Medulla oblongata (tissue), 1 donor: ENCODE measurements around the gene NXF1.
"Not testable (repeated sequence)": the region's sequence is repeated elsewhere in the genome, so short reads cannot be mapped to it uniquely, and the experiment has no call there.

ENCODE experiments used
- DNase-seq: peaks from one replicate; pipeline ENCODE4 v3.0.0-alpha.2; 2015; ENCODE audit errors: extremely low spot score

Gene NXF1

DNA sequence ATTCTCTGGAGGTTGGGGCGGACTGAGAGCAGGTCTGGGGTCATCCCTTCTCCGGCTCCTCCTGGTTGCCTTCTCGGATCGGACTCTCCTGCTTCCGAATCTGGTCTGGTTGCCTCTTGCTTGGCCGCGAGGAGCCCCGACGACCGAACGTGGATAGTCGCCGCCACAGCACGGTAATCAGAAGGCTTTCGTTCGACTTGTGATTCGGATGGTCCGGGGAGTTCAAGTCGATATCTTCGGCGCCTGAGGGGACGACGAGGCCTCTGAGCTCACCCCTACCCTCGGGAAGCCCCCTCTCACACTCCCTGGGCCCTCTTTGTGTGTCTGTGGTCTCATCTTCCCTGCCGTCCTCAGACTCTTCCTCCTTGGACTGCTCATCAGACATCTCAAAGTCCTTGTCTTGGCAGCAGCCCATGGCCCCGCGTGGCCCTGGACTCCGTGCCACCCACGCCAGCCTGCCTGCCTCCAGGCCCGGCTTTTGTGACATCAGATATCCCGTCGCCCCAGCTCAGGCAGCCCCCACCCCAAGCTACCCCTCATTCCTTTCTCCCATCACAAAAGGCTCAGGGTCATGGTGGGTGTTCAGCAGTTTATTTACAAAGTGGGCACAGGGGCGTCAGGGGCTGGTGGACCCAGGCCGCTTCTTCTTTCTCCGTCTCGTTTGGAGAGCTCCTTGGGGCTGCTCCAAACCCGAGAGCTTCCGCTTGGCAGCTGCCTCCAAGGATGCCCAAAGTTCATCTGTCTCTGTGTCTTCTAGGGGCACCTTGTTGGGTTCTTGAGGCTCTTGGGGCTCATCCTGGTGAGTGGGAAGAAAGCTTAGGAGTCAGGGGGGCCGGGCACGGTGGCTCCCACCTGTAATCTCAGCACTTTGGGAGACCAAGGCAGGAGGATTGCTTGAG is 27.3 kb upstream of the NXF1 start, which contains the start of gene TEX54:
Gene TEX54, minus strand, starts transcription at position 506 of the 899 bp plus-strand sequence.
- no peak for DNase-seq

DNA sequence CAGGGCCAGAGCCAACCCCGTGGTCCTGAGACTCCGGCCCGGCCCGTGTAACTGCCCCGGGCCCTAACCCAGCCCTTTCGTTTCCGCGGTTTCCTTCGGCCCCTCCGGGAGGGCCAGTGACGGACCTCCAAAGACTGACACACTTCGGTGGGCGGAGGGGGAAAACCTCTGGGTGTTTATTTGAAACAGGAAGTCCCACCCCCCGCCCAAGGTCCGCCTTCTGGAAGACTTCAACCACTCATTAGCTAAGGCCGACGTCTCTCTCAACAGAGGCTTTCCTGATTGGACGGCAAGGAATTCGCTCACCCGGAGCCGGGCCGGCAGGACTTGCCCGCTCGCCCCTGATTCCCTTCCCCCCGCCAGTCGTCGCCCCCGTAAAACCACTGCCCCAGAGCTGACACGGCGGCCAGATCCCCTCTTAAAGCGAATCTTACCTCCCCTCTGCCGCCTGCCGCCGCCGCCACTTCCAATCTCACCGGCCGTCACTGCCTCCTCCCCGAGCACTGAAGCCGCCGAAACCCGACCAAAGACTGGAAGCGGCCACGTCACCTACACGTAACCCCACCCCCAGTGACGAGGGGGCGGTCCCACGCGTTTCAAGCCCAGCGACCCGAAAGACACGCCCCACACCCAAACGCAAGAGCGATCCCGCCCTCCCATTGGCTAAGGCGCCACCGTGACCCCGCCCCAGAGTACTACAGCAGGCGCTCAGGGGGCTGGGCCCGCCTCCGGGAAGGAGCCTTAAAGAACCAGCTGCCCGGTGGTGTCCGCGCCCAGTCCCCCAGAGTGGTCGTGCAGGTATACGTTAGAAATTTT is 26.5 kb upstream of the NXF1 start, which contains the start of gene STX5:
Gene STX5, minus strand, starts transcription at position 532 of the 816 bp plus-strand sequence. CDS start 808 bp downstream, outside the sequence.
- DNase-seq = peak; percentile 99

DNA sequence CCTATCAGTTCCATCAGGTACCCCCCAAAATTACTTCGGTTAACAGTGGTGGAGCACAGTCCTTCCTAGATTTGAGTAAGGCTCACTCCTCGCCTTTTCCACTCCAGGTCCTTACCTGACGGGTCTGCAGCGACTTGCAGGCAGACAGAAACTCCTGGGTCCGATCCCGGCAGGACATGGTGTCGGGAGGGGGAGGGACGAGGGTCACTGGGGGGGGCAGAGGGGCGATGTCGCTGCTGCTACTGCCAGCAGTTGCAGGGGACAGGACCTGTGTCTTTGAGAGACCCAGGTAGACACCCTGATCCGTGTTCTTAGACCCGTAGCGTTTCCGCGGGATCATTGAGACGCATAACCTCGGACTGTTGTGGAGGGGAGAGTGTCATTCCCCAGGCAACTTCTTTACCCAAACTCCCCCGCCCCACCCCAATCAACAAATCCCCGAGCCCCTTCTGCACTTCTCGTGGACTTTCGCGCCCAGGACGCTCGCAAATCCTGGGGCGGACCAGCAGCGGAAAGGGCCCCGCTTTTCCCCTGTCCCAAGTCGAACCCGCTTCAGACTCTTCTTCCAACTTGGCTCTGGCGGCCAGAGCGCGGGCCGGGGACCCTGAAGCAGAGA is 25.8 kb upstream of the NXF1 start:
- no peak for DNase-seq

DNA sequence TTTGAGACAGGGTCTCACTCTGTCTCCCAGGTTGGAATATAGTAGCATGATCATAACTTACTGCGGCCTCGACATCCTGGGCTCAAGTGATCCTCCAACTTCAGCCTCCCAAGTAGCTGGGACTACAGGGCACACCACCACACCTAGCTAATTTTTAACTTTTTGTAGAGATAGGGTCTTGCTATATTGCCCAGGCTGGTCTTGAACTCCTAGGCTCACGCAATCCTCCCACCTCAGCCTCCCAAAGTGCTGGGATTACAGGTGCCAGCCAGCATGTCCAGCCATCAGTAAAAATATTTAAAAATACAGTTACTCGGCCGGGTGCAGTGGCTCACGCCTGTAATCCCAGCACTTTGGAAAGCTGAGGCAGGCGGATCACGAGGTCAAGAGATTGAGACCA is 22.9 kb upstream of the NXF1 start:
- DNase-seq = not testable (repeated sequence)

DNA sequence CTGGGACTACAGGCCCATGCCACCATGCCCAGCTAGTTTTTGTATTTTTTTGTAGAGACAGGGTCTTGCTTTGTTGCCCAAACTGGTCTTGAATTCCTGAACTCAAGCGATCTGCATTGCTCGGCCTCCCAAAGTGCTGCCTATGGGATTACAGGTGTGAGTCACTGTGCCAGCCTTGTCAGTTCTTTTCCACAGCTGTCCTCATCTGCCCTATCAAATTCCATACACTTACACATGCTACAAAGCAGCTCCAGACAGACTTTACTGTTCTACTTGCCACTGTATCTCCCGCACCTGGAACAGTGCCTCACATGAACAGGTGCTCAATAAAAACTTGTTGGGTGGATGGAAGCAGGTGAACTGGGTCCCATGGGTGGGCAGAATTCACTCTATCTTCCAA is 18.4 kb upstream of the NXF1 start:
- no peak for DNase-seq

DNA sequence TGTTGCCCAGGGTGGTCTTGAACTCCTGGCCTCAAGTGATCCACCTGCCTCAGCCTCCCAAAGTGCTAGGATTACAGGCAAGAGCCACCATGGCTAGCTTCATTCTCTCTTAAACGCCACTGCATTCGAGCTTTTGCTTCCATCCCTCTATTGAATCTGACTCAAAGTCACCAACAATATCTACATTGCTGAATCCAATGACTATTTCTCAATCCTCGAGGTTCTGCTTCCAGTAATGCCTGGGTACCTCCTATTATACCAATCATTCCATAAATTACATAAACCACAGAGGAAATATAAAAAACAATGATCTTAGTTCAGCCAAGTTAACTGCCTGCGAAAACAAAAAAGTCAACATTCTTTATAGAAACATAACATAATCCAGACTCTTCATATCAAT is 11.9 kb upstream of the NXF1 start:
- DNase-seq = no peak

DNA sequence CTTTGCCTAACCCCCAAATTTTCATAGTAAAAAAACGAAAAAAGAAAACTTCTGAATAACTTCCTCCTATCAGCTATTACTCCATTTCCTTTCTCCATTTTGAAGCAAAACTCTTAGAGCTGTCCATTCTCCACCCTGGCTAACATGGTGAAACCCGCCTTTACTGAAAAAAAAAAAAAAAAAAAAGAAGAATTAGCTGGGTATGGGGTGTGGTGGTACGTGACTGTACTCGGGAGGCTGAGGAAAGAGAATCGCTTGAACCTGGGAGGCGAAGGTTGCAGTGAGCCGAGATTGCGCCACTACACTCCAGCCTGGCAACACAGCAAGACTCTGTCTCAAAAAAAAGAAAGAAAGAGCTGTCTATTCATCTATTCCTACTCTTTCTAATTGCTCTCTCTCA is 11.3 kb upstream of the NXF1 start:
- no peak for DNase-seq

DNA sequence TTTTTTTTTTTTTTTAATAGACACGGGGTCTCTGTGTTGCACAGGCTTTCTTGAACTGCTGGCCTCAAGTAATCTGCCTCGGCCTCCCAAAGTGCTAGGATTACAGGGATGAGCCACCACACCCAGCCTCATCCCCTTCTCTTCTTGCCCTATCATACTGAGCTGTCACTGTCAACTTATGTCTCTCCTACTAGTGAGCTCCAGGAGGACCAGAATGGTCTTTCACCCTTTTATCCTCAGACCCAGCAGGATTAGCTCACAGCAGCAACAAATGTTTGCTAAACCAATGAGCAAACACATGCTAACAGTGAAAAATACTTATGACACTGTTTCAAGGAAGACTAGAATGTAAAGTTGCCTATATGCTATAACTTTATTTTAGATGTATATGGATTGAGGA is 6.4 kb upstream of the NXF1 start:
- DNase-seq = no peak

DNA sequence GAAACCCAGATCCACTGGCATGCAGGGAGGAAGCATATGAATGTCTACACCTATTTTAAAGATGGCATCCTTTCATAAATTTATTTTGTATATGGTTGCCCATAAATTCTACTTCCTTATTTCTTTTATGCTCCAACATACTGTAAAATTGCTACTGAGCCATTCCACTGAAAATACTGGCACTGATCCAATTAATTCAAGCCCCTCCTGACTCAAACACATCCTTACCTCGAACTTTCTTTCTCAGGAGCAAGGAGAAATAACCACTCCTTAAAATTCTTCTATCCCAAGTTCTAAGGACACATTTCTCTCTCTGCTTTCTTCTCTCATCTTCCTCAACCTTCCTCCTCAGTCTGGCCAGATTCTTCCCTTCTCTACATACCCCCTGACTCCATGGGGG is 5.5 kb upstream of the NXF1 start:
- no peak for DNase-seq

DNA sequence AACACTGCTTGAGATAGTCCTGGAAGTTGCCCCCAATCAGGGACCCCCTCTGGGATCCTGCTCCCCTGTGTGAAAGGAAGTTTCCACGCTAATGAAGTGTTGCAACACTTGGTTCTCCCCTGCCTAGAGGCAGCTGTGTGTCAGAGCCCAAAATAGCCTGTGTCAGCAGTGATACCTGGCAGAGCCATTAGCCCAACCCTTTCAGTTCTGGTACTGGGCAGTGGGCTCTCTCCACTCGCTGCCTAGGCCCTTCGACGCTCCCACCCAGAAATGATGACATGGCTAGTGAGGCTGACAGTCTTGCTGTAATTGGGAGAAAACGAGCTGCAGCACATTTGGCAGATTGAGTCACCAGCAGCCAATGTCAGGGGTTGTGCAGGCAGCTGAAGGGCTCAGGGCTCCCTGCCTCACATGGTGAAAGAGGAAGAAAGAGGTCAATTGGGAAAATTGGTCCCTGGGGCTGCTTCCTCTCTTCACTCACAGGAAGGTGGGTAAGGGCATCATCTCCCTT is 1.4 kb upstream of the NXF1 start:
- peak; percentile 45 for DNase-seq

DNA sequence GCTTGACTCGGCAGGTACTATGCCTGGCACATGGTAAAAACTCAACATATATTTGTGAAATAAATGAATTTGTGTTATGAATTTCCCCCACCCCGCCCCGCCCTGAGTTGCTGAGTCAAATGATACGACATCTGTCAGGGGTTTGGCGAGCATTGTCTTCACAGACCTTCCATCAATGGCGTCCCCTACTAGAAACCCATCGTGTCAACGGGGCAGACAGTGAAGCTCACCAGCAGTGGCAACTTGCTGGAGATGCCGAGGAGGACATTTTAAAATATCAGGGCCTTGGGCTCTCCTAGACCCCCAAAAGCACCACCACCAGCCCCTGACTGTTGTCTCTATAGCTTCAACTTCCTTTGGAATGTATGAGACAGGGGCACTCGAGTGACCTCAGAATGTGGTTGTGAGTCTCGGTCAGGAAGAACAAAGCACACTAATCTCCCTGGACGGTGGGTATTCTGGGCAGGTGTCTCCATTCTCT is 761 bp upstream of the NXF1 start:
- DNase-seq = peak; percentile 4

DNA sequence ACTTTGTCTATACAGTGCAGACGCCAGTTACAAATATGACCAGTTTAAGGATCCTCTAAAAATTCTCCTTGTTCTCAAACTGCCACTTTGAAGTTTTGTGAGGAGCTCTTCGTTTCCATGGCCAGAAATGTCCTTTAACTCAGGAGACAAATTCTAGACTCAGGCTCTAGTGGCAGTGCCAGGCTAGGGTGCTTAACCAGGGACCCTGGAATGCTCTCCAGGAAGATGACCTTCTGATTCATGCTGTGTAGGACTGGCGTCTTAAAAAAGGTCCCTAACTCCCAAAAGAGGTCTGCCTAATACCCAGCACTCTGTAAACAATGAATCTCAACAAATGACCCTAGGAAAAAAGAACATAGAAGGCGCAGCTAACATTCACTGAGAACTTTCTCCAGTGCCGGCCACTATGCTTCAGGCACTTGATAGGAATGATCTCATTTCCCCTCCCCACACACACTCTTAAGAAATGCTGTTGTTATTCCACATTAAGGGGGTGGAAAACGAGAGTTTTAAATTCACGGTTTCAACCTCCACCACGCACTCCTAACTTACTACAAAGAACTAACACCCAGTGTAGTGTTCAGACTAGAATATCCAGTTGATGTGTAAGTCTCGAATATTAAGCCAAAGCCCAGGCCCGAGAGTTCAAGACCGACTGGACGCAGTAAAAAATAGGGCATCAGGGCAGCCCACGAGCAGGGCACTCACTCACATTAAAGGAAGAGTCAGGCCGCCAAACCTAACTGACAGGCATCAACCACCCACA is 747 bp downstream of the NXF1 start:
- DNase-seq = peak; percentile 38

DNA sequence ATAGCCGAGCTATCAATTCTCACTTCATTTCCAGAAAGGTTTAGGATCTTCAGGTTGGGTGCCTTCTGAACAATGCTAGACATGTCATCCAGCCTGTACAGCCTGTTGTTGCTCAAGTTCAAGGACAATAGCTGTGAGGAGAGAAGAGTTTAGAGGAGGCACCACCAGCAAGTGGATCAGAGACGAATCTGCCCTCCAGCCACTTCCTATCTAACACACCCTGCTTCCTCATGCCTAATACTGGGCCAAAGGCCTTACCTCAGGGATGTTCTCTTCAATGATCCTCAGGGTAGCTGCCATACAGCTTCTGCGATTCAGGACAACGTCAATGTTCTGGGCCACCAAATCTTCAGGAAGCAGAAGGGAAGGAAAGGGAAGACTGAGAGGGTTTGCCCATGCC is 4.2 kb downstream of the NXF1 start:
- DNase-seq = no peak

DNA sequence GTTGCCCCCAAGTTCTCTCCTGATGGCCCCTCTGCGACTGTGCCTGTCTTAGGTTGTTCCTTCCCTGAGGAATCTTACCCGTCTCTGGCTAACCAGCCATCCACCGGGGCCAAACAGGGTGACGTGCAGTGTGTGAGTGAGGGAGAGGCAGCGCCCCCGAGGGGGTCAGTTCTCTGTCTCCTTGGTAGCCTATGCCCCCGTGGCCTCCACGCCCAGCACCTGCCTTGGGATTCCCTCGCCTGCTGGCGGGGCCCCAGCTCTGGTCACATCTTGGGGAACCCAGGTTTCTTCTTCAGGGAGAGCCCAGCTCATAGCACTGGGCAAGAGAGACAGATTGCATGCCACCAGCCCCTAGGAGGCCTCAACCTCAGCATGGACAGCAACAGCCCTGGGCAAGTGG is 5.8 kb downstream of the NXF1 start:
- DNase-seq = no peak

DNA sequence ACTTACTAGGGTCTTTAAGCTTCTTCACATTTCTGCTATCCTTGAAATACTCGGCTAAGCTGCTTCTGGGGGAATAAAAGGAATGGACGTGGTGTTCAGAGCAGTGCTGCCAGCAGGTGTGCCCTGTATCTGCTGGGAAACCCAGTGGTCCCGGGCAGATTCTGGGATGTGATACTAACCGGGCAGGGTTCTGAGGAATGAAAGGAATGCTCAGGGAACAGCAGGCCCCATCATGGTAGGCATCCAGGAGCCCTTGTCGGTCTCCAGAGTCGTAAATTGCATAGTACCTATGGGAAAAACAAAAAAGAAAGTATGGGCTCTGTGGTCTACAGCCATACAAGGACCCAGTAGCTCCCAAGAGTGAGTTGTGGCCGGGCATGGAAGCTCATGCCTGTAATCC is 9.0 kb downstream of the NXF1 start:
- DNase-seq = no peak

DNA sequence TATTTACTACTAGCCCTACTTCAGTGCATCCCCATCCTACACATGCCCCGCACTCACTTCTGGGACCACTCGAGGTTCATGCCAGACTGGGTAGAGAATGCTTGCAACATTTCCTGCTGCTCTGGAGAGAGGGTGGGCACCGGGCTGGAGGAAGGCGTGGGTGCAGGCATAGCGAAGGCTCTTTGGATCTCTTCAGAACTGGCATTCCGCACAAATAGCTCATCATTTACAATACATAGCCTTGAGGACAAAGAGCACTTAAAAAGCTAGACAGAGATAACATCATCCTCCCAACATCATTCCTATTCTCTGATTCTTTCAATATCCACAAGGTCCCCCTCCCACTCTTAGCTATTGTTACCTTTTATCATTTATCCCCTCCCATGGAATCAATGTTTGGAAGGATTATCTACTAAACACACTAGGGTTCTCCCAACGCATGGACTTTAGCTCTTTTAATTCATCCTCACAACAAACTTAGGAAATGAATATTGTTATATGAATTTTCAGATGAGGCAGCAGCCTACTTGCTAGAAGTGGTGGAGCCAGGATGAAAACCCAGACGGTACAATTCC is 11.0 kb downstream of the NXF1 start:
- no peak for DNase-seq

DNA sequence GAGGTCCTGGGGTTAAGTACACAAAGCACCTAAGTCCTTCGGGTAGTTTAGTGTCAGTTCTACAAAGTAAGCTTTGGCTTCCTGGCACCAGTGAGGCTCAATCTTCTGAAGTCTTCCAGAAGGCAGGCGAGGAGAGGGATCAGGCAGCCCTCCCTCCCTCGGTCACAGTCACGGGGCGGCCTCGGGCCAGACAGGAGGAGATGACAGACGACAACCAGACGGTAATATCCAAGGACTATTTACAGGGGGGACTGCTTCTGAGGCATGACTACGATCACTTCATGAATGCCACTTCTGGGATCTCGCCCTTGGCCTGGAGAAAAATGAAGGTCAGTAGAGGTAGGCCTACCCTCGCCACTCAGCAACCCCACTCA is 13.1 kb downstream of the NXF1 start:
- DNase-seq = no peak

DNA sequence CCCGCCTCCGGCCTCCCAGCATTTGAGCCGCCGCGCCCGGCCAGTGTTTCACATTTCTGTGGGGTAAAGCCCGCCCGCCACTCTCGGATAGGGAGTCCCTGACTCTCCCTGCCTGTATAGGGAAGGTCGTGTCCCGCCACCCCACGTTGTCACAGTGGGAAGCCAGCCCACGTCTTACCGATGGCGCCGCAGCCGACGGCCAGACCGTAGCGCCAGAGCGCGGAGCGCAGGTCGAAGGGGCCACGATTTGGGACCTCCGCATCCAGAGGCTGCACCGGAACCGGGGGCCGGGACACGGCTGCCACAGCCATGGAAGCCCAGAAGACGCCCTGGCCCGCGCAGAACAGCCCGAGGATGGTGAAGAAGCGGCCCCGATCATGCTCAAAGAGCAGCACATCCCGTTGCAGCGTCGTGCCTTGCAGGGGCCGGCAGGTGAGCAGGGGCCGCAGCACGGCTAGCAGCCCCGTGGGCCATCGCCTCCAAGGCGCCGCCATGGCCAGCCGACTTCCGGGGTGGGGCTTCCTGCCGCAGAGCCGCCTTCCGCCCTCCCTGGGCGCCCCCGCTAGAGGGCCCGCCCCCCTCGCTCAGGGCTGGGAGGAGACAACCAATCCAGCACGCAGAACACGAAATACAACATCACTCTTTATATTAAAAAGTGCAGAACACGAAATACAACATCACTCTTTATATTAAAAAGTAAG is 13.6 kb downstream of the NXF1 start, which contains the start of gene TMEM223:
Gene TMEM223, minus strand, starts transcription at position 506 of the 701 bp plus-strand sequence. Its CDS starts 12 bp downstream, at position 494.
- DNase-seq = peak; percentile 90

DNA sequence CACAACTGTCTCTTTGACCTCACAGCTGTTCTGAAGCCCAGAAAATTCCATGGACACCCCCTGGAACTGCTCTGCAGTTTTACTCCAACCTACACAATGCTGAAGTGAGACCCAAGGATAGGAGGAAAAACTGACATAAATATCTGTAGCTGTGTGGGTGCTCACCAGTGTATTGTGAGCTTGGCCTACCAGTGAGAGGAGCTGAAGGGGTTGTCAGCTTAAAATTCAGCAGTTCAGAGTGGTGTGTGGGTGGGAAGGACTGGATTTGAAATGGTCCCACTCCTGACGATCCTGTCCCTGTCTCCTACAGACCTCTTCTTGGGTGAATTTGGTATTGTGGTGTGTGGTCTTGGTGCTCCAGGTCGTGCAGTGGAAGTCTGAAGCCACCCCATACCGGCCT is 15.7 kb downstream of the NXF1 start:
- DNase-seq = no peak

DNA sequence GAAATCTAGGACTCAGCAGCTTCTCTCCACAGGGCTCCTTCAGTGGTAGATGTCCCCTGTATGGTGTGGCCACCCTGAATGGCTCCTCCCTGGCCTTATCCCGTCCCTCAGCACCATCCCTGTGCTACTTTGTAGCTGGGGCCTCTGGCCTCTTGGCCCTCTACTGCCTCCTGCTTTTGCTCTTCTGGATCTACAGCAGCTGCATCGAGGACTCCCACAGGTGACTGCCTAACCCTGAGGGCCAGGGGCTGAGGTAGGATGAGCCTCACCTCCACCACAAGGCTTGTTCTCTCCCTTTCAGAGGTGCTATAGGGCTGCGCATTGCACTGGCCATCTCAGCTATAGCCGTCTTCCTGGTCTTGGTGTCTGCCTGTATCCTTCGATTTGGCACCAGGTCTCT is 16.2 kb downstream of the NXF1 start:
- no peak for DNase-seq
